Stimulated activated CD4-positive, alpha-beta T cell treated with anti-CD3 and anti-CD28 coated beads, Interleukin-12 subunit alpha, Interleukin-12 subunit beta, amount 100 ng/mL, for 48 hours (primary cell): ENCODE results near the gene GPR22.

Source experiments
- DNase-seq, 3 donors: peaks; one replicate each; pipeline ENCODE4 v3.0.0-alpha.2; 2020; ENCODE audit warnings: low read depth in 2 of 3, low spot score in 1 of 3

The GPR22 gene

GRCh38 chr7:107474104-107474521 lies 4.3 kb downstream of the GPR22 start:
- DNase-seq, result no peak

GRCh38 chr7:107479303-107479702 lies 9.4 kb downstream of the GPR22 start:
- DNase-seq, result no peak

GRCh38 chr7:107480932-107481331 lies 11.1 kb downstream of the GPR22 start:
- DNase-seq, result no peak

GRCh38 chr7:107482571-107482970 lies 12.7 kb downstream of the GPR22 start:
- no peak for DNase-seq

GRCh38 chr7:107486041-107486440 lies 16.2 kb downstream of the GPR22 start:
- DNase-seq, result no peak

- no peak for DNase-seq
Measured at GRCh38 chr7:107492875-107493274, 23.0 kb downstream of the GPR22 start.

- DNase-seq, result no peak
Measured at GRCh38 chr7:107494315-107494751, 24.5 kb downstream of the GPR22 start.

GRCh38 chr7:107494884-107495283 lies 25.0 kb downstream of the GPR22 start:
- no peak for DNase-seq

- DNase-seq, result no peak
Measured at GRCh38 chr7:107495516-107495915, 25.7 kb downstream of the GPR22 start.

- no peak for DNase-seq
Measured at GRCh38 chr7:107499731-107500130, 29.9 kb downstream of the GPR22 start.

GRCh38 chr7:107501593-107501992 lies 31.7 kb downstream of the GPR22 start:
- no peak for DNase-seq

- no peak for DNase-seq
Measured at GRCh38 chr7:107502154-107502553, 32.3 kb downstream of the GPR22 start.

- no peak for DNase-seq
Measured at GRCh38 chr7:107502797-107503196, 32.9 kb downstream of the GPR22 start.

- DNase-seq, result no peak
Measured at GRCh38 chr7:107503687-107504086, 33.8 kb downstream of the GPR22 start.

- no peak for DNase-seq
Measured at GRCh38 chr7:107505362-107505761, 35.5 kb downstream of the GPR22 start.

- no peak for DNase-seq
Measured at GRCh38 chr7:107505997-107506673, 36.3 kb downstream of the GPR22 start.

GRCh38 chr7:107506674-107507339 lies 37.0 kb downstream of the GPR22 start:
- DNase-seq, result no peak
